HG03558 (cell line): Measurements from ENCODE around the gene C1QB.

ENCODE experiments used
- ATAC-seq: cut with Tn5 transposase; IDR thresholded peaks from one replicate; pipeline ENCODE4 v1.9.1; 2021; ENCODE audit warnings: moderate number of reproducible peaks; ENCODE audit not compliant: unreplicated experiment; ENCODE audit errors: extremely low read depth

The C1QB gene

GRCh38 chr1:22633697-22634463 lies 19.2 kb upstream of the C1QB start:
- no peak for ATAC-seq

GRCh38 chr1:22635436-22635835 lies 17.6 kb upstream of the C1QB start:
- ATAC-seq: no peak

DNA sequence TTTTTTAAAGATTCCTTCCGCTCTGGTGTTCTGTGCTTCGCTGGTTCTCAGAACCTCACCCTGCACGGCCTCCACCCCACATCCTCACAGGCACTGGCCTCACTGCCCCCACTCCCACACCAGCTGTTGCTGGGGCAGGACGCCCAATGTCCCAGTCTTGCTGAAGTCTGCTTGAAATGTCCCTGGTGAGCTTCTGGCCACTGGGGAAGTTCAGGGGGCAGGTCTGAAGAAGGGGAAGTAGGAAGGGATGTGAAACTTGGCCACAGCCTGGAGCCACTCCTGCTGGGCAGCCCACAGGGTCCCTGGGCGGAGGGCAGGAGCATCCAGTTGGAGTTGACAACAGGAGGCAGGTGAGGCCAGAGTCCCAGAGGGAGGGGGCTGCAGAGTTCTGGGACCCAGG lies 16.7 kb upstream of the C1QB start, which contains the start of gene C1QA:
TSS of gene C1QA (plus strand) at position 276 of the 400 bp plus-strand sequence. CDS start 989 bp downstream, outside the sequence.
- no peak for ATAC-seq

DNA sequence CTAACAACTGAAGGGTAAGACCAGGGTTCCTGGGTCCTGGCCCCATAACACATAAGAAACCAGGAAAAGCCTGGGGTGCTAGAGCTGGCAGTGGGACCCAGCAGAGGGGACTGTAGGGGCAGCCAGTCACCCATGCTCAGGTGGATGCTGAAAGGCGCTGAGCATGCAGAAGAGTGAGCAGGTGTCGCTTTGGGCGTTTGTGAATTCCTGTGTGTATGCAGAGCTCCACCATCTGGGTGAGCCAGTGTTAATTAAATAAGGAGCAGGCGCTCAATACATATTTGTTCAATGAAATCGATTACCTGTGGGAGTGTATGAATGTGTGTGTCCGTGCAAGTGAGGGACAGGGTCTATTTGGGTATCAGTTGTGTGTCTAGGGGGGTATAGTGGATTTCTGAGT lies 16.1 kb upstream of the C1QB start:
- ATAC-seq: no peak

DNA sequence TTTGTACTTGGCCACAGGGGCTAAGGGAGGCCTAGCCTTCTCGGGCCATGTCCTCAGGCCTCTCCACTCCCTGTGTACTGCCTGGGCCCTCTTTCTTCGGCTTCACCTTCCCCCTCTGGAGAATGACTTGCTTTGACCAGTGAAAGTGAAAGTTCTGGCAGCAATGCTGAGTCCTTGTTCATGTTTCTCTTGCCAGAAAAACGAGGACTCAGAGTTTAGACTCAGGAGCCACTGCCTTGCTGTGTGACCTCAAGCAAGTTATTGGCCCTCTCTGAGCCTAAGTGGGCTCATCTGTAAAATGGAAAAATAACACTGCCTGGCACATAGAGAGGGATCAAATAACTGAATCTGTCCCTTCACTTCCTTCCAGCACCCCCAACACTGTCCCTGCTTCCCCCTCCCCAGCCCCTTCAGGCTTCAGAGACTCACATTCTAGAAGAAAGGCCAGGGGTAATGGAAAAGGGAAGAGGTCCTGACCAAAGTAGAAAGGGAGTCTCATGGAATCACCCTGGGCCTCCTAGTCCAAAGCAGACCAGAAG lies 15.1 kb upstream of the C1QB start:
- ATAC-seq: no peak

GRCh38 chr1:22638476-22639234 lies 14.4 kb upstream of the C1QB start:
- ATAC-seq: no peak

GRCh38 chr1:22639286-22639685 lies 13.8 kb upstream of the C1QB start:
- ATAC-seq: no peak

DNA sequence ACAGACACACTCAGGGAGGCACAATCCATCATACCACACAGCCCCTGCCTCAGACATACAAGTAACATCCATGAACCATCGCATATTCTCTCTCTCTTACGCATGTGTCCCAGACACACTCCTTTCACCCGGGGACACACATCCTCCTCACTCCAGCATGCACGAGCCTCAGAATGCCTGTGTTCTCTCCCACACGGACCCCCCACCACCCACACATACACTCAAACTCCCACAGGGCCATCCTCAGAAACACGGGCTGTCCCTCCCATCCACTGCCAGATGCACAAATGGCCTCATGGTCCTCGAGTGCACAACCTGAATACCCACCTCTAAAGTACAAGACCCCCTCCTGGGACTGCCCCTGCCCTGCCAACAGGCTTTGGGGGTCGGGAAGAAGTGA lies 11.8 kb upstream of the C1QB start:
- no peak for ATAC-seq

DNA sequence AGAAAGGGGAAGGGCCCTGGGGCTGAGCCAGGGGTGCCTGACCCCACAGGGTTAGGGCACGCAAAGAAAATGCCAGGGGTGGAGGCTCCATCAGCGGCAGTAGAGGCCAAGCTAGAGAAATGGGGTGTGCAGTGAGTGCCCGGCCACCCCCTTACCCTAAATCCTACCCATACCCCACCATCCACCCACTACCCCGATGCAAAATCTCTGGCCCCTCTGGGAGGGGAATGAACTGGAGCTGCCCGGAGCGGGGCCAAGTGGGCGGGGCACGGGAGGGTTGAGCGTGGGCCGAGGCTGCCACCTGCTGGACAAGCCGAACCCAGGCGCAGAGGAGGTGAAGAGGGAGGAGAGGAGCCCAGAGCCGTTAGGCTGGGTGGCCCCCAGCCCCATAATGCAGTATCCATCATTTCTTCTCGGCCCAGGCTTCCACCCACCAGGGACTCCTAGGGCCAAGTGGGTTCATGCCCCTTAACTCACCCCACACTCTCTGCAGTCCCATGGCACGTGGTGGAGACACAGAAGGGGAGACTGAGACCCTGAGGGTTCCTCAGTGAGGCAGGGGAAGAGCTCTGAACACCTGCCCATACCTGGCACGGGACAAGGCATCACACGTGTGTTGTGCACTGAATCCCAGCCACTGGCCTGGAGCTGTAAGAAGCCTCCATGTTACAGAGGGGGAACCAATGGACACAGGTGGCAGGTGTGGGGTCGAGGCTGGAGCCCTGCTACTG lies 11.0 kb upstream of the C1QB start:
- no peak for ATAC-seq

DNA sequence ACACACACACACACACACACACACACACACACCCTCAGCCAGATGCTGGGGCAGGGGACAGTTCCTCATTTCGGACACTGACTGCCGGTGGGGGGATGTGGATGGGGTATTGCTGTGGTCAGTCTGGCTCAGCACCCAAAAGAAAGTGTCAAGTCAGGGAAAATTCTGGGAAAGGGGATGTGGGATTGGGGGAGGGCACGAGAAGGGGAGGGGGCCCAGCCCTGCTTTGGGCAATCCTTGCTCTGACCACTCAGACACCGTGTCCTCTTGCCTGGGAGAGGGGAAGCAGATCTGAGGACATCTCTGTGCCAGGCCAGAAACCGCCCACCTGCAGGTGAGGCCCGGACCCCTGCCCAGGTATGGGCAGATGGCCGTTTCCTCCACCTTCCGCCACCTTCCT lies 9.7 kb upstream of the C1QB start, which contains the start of gene C1QC:
TSS of gene C1QC (plus strand) at position 253 of the 400 bp plus-strand sequence. CDS start 391 bp downstream, outside the sequence.
- no peak for ATAC-seq

DNA sequence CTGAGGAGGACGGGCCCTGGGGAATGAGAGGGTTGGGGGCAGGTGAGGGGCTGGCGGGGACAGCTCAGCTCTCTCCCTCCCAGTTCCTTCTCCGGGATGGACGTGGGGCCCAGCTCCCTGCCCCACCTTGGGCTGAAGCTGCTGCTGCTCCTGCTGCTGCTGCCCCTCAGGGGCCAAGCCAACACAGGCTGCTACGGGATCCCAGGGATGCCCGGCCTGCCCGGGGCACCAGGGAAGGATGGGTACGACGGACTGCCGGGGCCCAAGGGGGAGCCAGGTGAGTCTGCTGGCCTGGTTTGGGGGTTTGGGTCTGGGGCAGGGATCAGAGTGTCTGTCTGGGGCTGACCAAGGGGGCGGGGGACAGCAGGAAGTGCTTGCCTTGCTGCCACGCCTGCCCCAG lies 9.1 kb upstream of the C1QB start:
- no peak for ATAC-seq

- ATAC-seq: no peak
Measured at GRCh38 chr1:22645931-22646330, 7.1 kb upstream of the C1QB start.

- no peak for ATAC-seq
Measured at GRCh38 chr1:22646384-22646783, 6.7 kb upstream of the C1QB start.

GRCh38 chr1:22650089-22650693 lies 2.8 kb upstream of the C1QB start:
- no peak for ATAC-seq

DNA sequence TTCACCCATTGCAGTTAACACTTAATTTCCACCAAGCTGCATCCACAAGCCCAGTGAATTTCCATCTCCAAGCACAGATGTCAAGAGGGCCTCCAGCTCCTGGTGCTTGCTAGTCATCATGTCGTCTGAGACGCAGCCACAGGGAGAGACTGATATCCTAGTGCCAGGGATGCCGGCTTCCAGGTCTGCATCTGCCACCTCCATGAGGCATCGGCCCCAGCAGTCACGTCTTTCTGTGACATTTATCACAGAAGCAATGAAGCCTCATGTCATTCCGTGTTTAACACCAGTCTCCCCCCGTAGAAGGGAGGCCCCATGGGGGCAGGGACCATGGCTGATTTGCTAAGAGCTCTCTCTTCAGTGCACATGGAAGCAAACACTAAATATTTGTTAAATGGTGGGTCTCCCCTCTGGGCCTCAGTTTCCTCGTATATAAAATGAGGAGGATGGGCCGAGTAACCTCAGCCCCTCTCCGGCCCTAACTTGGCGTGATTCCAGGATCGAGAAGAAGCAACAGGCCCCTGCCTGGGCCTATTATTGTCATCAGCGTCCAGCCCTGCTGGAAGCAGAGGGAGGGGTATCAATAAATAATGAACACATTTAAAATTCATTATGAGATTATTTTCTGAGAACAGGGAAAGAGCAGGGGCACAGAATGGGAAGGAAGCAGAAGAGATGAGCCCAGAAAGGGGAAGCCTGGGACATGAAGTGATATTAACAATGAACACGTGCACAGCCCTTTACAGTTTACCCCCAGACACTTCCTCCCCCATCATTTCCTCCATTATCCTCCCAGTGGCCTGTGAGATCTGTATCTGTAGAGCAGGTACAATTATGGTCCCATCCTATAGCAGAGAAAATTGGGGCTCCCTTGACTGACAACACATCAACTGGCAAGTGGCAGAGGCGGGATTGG lies 837 bp upstream of the C1QB start:
- no peak for ATAC-seq

- no peak for ATAC-seq
Measured at GRCh38 chr1:22654692-22655091, 1.7 kb downstream of the C1QB start.

DNA sequence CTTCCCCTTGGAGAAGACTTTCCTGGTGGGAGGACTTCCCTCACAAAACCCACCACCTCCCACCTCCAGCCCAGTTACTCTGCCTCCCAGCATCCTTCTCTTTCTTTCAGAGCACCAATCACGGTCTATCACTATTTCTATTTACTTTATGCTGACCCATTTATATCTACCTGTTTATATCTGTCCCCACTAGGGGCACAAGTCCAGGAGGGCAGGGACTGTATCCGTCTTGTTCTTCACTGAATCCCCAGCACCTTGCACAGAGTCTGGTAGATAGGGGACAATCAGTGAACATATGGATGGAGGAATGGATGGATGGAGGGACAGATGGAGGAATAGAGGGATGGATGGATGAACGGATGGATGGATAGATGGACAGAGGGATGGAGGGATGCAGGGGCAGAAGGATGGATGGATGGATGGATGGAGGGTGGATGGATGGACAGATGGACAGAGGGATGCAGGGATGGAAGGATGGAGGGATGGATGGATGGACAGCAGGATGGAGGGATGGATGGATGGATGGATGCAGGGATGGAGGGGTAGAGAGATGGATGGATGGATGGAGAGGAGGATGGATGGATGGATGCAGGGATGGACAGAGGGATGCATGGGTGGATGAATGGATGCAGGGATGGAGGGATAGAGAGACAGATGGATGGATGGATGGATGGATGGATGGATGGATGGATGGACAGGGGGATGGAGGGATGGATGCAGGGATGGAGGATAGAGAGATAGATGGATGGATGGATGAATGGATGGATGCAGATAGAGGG lies 5.5 kb downstream of the C1QB start:
- ATAC-seq: no peak

- ATAC-seq: no peak
Measured at GRCh38 chr1:22660716-22661241, 7.7 kb downstream of the C1QB start.
